Keratinocyte (primary cell): ENCODE results near the gene KIDINS220. TPM values are rescaled to one million over a fixed set of nuclear protein-coding genes. Genes with fewer than 3 reads are reported as not detected.

Experiments used
- DNase-seq: peaks from one replicate; pipeline ENCODE4 v3.0.0-alpha.2; 2011; ENCODE audit warnings: low read depth, missing footprints, low spot score
- FAIRE-seq: peaks from 2 replicates; lab custom pipeline; 2011; peaks lifted over from hg19 to GRCh38; lab: Jason Lieb, UNC
- H2AFZ ChIP-seq: 2 replicates; pipeline ENCODE4 v1.6.0; 2012; ENCODE audit warnings: low read length, control low read depth, inconsistent platforms; ENCODE audit not compliant: control insufficient read depth
- H3K27ac ChIP-seq: 2 replicates; pipeline ENCODE4 v1.5.1; 2011; ENCODE audit warnings: low read length; ENCODE audit not compliant: control insufficient read depth, insufficient read depth
- H3K27me3 ChIP-seq: 3 replicates; pipeline ENCODE4 v1.6.0; 2011; ENCODE audit warnings: low read length; ENCODE audit not compliant: control insufficient read depth, insufficient read depth; ENCODE audit errors: extremely low read depth
- H3K36me3 ChIP-seq, 2 experiments: 2 replicates in 1 of 2; 3 replicates in 1 of 2; pipeline ENCODE4 v1.5.1; 2011; ENCODE audit warnings: low read length in 2 of 2, mild to moderate bottlenecking in 1 of 2; ENCODE audit not compliant: control insufficient read depth in 2 of 2, insufficient read depth in 2 of 2; ENCODE audit errors: extremely low read depth in 1 of 2
- H3K4me1 ChIP-seq: 3 replicates; pipeline ENCODE4 v1.5.1; 2011; ENCODE audit warnings: low read length; ENCODE audit not compliant: control insufficient read depth, insufficient read depth; ENCODE audit errors: extremely low read depth
- H3K4me2 ChIP-seq: 3 replicates; pipeline ENCODE4 v1.6.0; 2011; ENCODE audit warnings: low read depth, low read length; ENCODE audit not compliant: control insufficient read depth, insufficient read depth; ENCODE audit errors: extremely low read depth
- H3K4me3 ChIP-seq, 3 experiments: fragments of 200-600 bp in 1 of 3; sonication (generic) in 1 of 3; 2 replicates in 2 of 3; 3 replicates in 1 of 3; pipeline ENCODE4 v1.5.1; 2011 to 2016; ENCODE audit warnings: low read length in 3 of 3, mild to moderate bottlenecking in 3 of 3, control low read depth in 2 of 3, inconsistent platforms in 1 of 3, low read depth in 1 of 3, mixed read lengths in 1 of 3, mixed run types in 1 of 3, moderate library complexity in 1 of 3; ENCODE audit not compliant: control insufficient read depth in 2 of 3, insufficient read depth in 2 of 3; ENCODE audit errors: extremely low read depth in 1 of 3
- H3K79me2 ChIP-seq: 2 replicates; pipeline ENCODE4 v1.6.0; 2012; ENCODE audit warnings: low read length; ENCODE audit not compliant: control insufficient read depth, insufficient read depth
- H3K9ac ChIP-seq: 3 replicates; pipeline ENCODE4 v1.6.0; 2011; ENCODE audit warnings: low read length; ENCODE audit not compliant: control insufficient read depth, insufficient read depth; ENCODE audit errors: extremely low read depth
- H3K9me1 ChIP-seq: 3 replicates; pipeline ENCODE4 v1.6.0; 2011; ENCODE audit warnings: low read length; ENCODE audit not compliant: control insufficient read depth, insufficient read depth; ENCODE audit errors: extremely low read depth
- H3K9me3 ChIP-seq: 2 replicates; pipeline ENCODE4 v1.5.1; 2012; ENCODE audit warnings: low read depth, low read length; ENCODE audit not compliant: control insufficient read depth
- H4K20me1 ChIP-seq: 3 replicates; pipeline ENCODE4 v1.6.0; 2011; ENCODE audit warnings: low read length; ENCODE audit not compliant: control insufficient read depth, insufficient read depth; ENCODE audit errors: extremely low read depth
- CTCF ChIP-seq, 3 experiments: IDR thresholded peaks in 1 of 3; conservative IDR thresholded peaks in 1 of 3; optimal IDR thresholded peaks in 1 of 3; 2 replicates in 2 of 3; 3 replicates in 1 of 3; pipeline versions ENCODE3 to v1.5.1; 2011; ENCODE audit warnings: low read length in 3 of 3, mild to moderate bottlenecking in 3 of 3, moderate library complexity in 2 of 3, control low read depth in 1 of 3, inconsistent platforms in 1 of 3; ENCODE audit not compliant: insufficient read depth in 2 of 3; ENCODE audit errors: extremely low read depth in 1 of 3
- EZH2 ChIP-seq: IDR thresholded peaks from one replicate; pipeline ENCODE4 v1.6.1; 2012; ENCODE audit warnings: inconsistent platforms, mild to moderate bottlenecking, low read length, moderate library complexity
- dilution Hi-C: fragments of 300-500 bp; cut with MboI; formaldehyde crosslinking; loops from one replicate; pipeline ENCODE4 v1.7.0; 2020; ENCODE audit warnings: low sequenced_read_pairs; ENCODE audit not compliant: extremely low pct_ligation_motif_present
- polyA plus RNA-seq, 5 experiments: library from polyadenylated mRNA; depleted of rRNA in 3 of 5; stranded (reverse) in 3 of 5; stranded (forward) in 1 of 5; unstranded in 1 of 5; fragments of >200 nt; gene quantifications; 1 replicate in 1 of 5; 2 replicates in 3 of 5; 3 replicates in 1 of 5; pipeline versions ENCODE4 v1.2.1 to v1.2.3, GENCODE V29; 2011 to 2012; ENCODE audit warnings: missing spikeins in 2 of 5, low read depth in 1 of 5, low replicate concordance in 1 of 5

KIDINS220 gene
- polyA plus RNA-seq, 1 donor (not counting 4 experiments of a cell fraction or from before 2014, with no cell fraction given), result 28.8 TPM

- Histone ChIP-seq H3K4me1 (no peaks in the 10 kb centered on the region), H4K20me1 (no peaks in the 10 kb centered on the region), H3K4me3 (no peak overlapping the region), H3K27me3 (no peaks in the 10 kb centered on the region), H3K27ac (no peak overlapping the region), H3K79me2 (no peaks in the 10 kb centered on the region), H3K9me3 (peaks cover 2% of the 10 kb centered on the region), H3K36me3 (peaks cover 0 to 7% of the 10 kb centered on the region in 2 experiments), H3K9me1 (no peaks in the 10 kb centered on the region), H2AFZ (no peak overlapping the region), H3K4me2 (no peak overlapping the region), H3K9ac (no peak overlapping the region)
- FAIRE-seq (no peak), DNase-seq (no peak)
- TF ChIP-seq CTCF (optimal IDR thresholded peaks at IDR 0.05 in 1 of 3, IDR thresholded peaks at IDR 0.05 in 1 of 3, conservative IDR thresholded peaks at IDR 0.05 in 1 of 3; ENCODE audit: extremely low read depth in 1 of 3, insufficient read depth in 2 of 3, low read length in 3 of 3) (no peak), EZH2 (no peak)
- dilution Hi-C loops, result no loop called here
Observed at GRCh38 chr2:8754106-8754776, 83.2 kb downstream of the KIDINS220 start.

- Histone ChIP-seq H3K4me2 (no peak overlapping the region), H3K27me3 (no peaks in the 10 kb centered on the region), H3K9me1 (no peaks in the 10 kb centered on the region), H2AFZ (no peak overlapping the region), H4K20me1 (no peaks in the 10 kb centered on the region), H3K79me2 (no peaks in the 10 kb centered on the region), H3K4me3 (no peak overlapping the region), H3K27ac (no peak overlapping the region), H3K4me1 (no peaks in the 10 kb centered on the region), H3K36me3 (peaks cover 0 to 7% of the 10 kb centered on the region in 2 experiments), H3K9me3 (peaks cover 2% of the 10 kb centered on the region), H3K9ac (no peak overlapping the region)
- dilution Hi-C loops, result no loop called here
- no peak for DNase-seq
- no peak for FAIRE-seq
- no peak for TF ChIP-seq EZH2
- TF ChIP-seq CTCF (optimal IDR thresholded peaks at IDR 0.05 in 1 of 3, IDR thresholded peaks at IDR 0.05 in 1 of 3, conservative IDR thresholded peaks at IDR 0.05 in 1 of 3; ENCODE audit: extremely low read depth in 1 of 3, insufficient read depth in 2 of 3, low read length in 3 of 3), result no peak
Observed at GRCh38 chr2:8753609-8754008, 83.8 kb downstream of the KIDINS220 start.
